HG03280 (cell line): Measurements from ENCODE around the gene CNTNAP2.

ENCODE experiments used
- ATAC-seq: cut with Tn5 transposase; IDR thresholded peaks from one replicate; pipeline ENCODE4 v1.9.1; 2021; ENCODE audit warnings: mild to moderate bottlenecking, moderate library complexity; ENCODE audit not compliant: unreplicated experiment

CNTNAP2 gene

DNA sequence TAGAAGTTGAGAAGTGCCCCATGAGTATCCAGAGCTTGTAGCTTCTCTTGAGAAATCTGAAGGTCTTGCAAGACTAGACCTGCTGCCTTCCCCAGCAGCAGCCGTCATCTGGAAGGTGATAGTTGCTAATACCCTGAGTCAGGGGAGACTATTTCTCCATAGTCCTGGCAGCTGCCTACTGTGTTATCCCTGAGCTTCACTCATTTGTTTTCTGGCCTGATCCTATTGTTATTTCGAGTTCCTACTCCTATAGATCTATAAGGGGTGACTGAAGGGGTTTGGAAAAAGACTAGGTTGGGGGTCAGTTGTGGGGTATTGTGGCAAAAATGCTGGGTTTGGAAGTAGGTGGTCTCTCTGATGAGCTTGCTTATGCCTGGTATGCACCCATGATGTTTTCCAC is 297.8 kb downstream of the CNTNAP2 start:
- no peak for ATAC-seq

DNA sequence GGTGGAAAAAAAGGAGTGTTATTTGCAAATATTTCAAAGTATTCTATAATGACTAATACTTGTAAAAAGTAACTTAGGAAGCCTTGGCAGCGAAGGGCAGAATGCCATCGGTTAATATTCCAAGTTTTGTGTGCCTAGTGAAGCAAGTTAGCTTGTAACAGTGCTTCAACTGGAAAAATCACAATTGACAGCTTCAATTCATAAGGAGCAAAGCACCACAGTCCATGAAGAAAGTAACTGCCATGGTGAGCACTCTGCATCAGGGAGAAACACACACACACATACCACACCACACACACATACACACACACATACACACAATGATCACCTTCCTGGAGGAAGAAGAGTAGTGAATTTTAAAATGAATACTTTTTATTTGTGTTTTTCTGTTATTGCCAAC is 298.3 kb downstream of the CNTNAP2 start:
- ATAC-seq: no peak

DNA sequence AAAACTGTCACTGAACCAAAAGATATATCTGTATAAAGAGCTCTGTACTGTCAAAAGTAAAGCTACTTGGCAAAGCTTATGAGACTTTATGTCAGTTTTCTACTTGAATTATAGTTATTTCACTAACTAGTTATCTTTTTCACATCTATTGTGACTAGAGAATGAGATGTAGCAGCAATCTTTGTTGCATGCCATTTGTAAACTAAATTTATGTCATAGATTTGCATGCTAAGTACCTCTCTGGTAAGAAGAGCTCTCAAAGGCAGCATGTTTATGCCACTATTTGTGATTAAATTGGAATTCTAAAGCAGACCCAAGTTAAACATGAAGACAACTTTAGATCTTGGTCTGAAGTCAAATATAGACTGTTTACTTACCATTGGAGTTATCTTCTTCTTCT is 300.6 kb downstream of the CNTNAP2 start:
- ATAC-seq: no peak

- ATAC-seq: no peak
Observed at GRCh38 chr7:146423446-146423845, 306.8 kb downstream of the CNTNAP2 start.

GRCh38 chr7:146424084-146424483 is 307.5 kb downstream of the CNTNAP2 start:
- no peak for ATAC-seq

DNA sequence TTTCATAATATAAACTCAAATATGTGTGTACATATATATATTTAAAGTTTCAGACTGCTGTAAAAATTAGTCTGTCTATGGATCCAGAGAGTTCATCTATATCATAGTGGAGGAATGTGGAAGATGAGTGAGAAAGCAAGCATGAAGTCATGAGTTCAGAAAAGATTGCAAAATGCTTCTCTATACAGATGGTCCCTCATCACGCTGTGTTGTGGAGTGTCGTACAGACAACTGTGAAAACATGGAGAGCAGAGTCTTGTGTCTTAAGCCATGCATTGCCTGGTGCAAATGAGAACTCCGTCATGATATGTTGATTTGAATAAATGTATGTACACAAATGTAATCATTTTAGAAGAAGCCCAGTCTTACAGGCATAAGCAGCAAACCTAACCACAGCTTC is 316.9 kb downstream of the CNTNAP2 start:
- no peak for ATAC-seq

- ATAC-seq: no peak
Observed at GRCh38 chr7:146443102-146443501, 326.5 kb downstream of the CNTNAP2 start.

- ATAC-seq: no peak
Observed at GRCh38 chr7:146449625-146450024, 333.0 kb downstream of the CNTNAP2 start.

DNA sequence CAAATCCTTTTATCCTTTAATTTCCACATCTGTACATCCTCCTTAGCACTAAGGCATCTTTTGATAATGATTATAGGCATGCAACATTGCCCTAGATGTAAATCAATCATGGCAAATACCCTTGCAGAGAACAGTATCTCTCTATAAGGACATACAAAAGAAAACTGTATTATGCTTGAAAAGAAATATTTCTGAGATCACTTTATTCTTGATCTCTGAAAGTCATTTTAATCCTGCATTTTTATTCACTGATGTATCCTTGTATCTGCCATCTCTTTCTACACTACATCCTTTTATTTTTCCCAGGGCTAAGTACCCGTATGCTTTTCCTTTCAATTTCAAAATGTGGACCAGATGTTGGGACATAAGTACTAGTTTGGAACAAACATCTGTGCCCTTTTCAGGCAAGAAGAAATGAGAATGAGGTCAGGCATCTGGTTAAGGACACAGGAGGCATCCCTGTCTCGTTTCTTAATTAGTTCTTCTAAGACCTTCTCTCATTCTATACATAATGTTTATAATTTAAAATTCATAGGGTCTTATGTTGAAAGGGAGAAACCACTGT is 338.6 kb downstream of the CNTNAP2 start:
- no peak for ATAC-seq

DNA sequence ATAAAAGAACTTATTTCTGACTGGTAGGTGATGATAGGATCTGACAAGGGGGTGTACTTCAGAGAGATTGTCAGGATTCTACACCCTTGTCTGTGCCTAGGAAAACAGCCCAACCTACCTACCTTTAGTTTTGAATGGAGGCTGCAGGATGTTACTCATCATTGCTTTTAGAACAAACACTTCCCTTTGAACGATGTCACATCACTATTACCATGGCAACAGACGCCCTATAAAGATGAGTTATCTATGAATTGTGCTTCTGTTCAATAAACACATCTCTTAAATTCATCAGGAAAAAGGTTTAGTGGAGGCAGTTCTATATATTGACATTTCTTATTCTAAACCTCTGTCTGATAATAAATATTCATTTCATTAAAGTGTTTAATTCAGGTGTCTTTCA is 362.4 kb downstream of the CNTNAP2 start:
- ATAC-seq: no peak

DNA sequence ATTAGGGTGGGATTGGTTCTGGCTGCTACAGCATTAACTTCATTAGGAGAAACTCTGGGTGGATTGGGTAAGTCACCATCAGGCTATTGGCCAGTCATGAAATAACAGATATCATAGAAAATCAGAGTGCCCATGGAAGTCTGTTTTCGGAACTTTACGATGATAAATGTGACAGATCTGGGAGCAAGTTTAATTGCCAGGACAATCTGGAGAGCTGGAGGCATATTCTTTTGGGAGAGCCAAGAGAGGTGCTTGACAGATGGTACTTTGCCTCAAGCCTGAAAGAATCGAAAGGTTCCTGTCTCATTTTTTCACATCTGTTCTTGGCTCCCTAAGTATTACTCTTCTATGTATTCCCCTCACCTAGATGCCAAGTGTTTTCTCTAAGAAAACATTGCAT is 369.9 kb downstream of the CNTNAP2 start:
- ATAC-seq: no peak

DNA sequence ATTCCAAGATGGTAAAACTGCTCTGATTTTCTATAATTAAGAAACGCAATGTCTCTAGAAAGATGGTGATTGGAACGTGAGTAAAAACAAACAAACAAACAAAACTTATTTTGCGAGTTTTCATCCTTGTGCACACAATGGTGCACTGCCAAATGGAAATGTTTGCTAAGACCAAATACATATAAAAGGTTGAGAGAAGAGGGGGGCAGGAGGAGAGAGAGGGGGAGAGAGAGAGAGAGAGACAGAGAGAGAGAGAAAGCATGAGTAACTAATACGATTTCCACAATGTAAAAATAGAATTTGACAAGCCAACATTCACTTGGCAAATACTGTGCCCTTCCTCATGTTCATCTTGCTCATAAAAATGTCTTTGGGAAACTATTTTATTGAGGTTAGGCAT is 375.4 kb downstream of the CNTNAP2 start:
- ATAC-seq: no peak

GRCh38 chr7:146494952-146495596 is 378.5 kb downstream of the CNTNAP2 start:
- no peak for ATAC-seq

DNA sequence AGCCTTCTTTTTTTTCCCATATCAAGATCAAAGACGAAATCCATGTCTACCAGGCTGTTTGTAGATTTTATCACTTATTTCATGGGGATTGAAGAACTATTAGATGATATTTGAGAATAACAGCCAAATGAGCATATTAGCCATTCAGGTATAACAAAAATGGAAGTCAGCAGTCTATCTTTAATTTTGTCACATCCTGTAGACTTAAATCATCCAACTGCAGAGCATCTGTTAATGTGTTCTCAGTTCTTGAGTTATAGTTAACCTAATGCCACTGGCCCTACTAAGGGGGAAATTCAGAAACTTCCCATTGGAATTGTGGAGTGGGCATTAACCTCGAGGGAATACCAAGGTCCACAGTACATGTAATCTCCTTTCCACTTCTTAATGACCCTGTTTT is 380.1 kb downstream of the CNTNAP2 start:
- ATAC-seq: no peak

DNA sequence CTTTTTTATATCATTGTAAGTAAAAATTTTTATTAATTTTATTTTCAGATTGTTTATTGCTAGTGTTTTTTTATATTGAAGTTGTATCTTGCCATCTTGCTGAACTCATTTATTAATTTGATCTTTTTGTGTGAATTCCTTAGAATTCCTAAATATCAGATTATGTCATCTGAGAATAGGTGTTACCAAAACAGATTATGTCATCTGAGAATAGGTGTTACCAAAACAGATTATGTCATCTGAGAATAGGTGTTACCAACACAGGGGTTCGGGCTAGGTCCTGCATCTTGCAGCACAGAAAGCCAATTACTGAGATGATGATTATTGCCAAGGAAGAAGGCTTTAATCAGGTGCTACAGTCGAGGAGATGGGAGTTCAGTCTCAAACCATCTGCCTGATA is 383.4 kb downstream of the CNTNAP2 start:
- no peak for ATAC-seq

GRCh38 chr7:146503844-146504243 is 387.2 kb downstream of the CNTNAP2 start:
- ATAC-seq: no peak

- ATAC-seq: no peak
Observed at GRCh38 chr7:146510088-146510680, 393.6 kb downstream of the CNTNAP2 start.

GRCh38 chr7:146514304-146514703 is 397.7 kb downstream of the CNTNAP2 start:
- no peak for ATAC-seq

- no peak for ATAC-seq
Observed at GRCh38 chr7:146528581-146528980, 412.0 kb downstream of the CNTNAP2 start.

- no peak for ATAC-seq
Observed at GRCh38 chr7:146539836-146540235, 423.2 kb downstream of the CNTNAP2 start.

GRCh38 chr7:146542101-146542500 is 425.5 kb downstream of the CNTNAP2 start:
- ATAC-seq: no peak

DNA sequence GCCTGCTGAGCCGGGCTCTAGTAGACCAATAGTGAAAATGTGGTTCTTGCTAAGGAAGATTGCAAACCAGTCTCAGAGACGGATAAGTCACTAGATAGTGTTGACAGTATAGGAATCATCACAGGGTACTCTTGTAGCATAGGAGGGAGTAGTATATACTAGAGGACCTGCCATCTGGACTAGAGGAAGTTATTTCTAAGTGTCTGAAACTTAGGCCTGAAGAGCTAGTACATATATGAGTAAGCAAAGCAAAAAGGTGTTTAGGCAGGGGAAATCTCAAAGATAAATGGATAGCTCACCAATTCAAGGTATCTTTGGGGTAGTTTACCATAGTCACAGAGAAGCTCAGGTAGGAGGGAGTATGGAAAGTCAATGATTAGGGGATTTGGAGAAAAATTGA is 428.1 kb downstream of the CNTNAP2 start:
- no peak for ATAC-seq

- no peak for ATAC-seq
Observed at GRCh38 chr7:146548816-146549215, 432.2 kb downstream of the CNTNAP2 start.
